ENCODE results near the gene CNTNAP2. TPM values are rescaled to one million over a fixed set of nuclear protein-coding genes. Genes with fewer than 3 reads are reported as not detected.
A peak's percentile ranks its signal among the peaks of the same experiment; 100 is the strongest.

Gene CNTNAP2
- total and polyA plus RNA-seq, 8 donors: 0.94 to 42.5 (median 38.6) TPM

DNA sequence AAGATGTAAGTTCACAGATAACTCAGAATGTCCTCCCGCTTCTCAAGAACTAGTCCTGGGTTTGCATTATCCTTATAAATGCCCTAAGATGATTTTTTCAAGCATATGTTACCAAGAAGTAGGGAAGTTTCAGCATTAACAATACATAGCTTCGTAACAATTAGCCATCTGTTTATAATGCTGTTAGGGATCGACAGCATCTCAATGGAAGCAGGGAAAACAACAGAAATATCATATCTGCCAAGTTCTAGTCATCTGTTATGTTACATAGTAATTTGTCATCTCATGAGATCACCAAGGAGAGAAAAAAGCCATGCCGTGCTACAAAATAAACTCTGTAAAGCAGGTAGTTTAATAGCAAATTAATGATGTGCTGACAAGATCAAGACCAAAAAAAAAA, 1742.4 kb downstream of the CNTNAP2 start:
- ATAC-seq (no peak), DNase-seq (no peak)
- intact Hi-C loops (cut with DNase I): no loop called here
- Histone ChIP-seq H3K4me3 (no peak overlapping the region), H3K27ac (no peak overlapping the region), H3K27me3 (no peaks in the 10 kb centered on the region), H3K4me1 (no peaks in the 10 kb centered on the region), H3K9me3 (peaks cover 0 to under 1% of the 10 kb centered on the region in 2 donors), H3K36me3 (no peaks in the 10 kb centered on the region)
- TF ChIP-seq, protein P1, sequence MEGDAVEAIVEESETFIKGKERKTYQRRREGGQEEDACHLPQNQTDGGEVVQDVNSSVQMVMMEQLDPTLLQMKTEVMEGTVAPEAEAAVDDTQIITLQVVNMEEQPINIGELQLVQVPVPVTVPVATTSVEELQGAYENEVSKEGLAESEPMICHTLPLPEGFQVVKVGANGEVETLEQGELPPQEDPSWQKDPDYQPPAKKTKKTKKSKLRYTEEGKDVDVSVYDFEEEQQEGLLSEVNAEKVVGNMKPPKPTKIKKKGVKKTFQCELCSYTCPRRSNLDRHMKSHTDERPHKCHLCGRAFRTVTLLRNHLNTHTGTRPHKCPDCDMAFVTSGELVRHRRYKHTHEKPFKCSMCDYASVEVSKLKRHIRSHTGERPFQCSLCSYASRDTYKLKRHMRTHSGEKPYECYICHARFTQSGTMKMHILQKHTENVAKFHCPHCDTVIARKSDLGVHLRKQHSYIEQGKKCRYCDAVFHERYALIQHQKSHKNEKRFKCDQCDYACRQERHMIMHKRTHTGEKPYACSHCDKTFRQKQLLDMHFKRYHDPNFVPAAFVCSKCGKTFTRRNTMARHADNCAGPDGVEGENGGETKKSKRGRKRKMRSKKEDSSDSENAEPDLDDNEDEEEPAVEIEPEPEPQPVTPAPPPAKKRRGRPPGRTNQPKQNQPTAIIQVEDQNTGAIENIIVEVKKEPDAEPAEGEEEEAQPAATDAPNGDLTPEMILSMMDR (IDR thresholded peaks at IDR 0.05): no peak

DNA sequence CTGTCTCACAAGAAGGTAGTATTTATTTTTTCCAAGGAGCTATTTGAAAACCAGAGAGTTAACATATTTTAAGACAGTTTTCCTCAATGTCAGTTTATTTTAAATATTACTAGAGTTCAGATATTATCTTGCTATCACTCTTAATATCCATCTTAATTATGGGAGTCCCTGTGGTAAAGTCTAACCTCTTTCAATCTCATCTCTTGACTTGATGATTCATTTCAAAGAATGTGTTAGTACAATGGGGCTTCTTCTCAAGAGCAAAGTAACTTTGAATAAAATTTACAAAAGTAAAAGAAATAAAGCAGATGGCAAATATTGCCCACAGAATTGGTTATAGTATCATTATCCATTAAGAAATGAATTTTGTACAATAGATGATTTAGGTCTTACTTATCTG, 1742.9 kb downstream of the CNTNAP2 start:
- ATAC-seq: no peak
- intact Hi-C loops (cut with DNase I): no loop called here
- DNase-seq: no peak

DNA sequence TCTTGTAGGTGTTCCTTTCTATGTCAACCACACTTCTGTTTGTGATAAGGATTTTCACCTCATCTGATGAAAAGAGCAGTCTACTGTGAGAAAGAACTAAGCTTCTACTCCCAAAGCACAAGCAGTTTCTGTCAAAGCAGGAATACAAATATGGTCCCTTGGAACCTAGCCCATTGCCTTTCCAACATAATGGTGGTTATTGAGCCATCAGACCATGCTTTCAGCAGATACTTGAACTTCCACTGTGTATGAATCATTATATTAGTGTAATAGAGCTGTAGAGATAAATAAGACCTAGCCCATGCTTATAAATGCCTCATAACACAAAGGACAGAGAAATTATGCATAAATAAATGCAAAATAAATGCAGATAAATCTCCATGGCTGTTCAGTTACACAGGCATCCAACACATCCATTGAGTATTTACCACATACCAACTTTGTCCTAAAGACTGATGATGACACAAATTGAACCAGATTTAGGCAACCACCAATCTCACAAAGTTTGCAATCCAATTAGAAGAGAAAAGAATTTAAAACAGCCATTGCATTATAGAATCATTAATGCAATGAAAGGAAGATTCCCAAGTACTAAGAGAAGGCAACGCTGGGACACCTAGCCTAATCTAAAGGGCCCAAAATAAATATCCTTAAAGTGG, 1744.6 kb downstream of the CNTNAP2 start:
- no peaks in the 10 kb centered on the region for H3K4me1 ChIP-seq
- intact Hi-C loops (cut with DNase I): no loop called here
- H3K27me3 ChIP-seq: no peaks in the 10 kb centered on the region
- H3K4me3 ChIP-seq: no peak overlapping the region
- no peak overlapping the region for H3K27ac ChIP-seq
- H3K9me3 ChIP-seq: peaks cover 0 to 3% of the 10 kb centered on the region in 2 donors
- ATAC-seq: peak; percentile 32
- no peak for DNase-seq
- TF ChIP-seq, protein P1 (IDR thresholded peaks at IDR 0.05): no peak
- H3K36me3 ChIP-seq: no peaks in the 10 kb centered on the region

More for the DNA sequence above, 1742.9 kb downstream of the CNTNAP2 start:
- Histone ChIP-seq H3K27me3 (no peaks in the 10 kb centered on the region), H3K9me3 (peaks cover 0 to 3% of the 10 kb centered on the region in 2 donors), H3K4me3 (no peak overlapping the region), H3K36me3 (no peaks in the 10 kb centered on the region), H3K27ac (no peak overlapping the region), H3K4me1 (no peaks in the 10 kb centered on the region)
- TF ChIP-seq, protein P1 (IDR thresholded peaks at IDR 0.05): no peak

DNA sequence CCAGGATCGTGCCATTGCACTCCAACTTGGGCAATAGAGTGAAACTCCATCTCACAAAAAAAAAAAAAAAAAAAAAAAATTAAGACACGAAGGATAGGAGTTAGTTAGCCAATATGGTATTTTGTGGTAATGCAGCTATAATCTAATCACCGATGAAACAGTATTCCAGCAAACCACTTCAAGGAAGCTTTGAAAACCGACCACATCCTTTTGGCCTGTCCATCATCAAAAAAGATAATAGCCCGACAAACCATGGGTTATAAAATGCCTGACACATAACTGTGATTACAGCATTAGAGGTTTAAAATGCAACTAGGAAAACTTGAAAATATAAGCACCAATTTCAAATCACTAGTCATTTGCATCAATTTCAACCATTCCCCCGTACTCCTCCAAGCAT, 1745.3 kb downstream of the CNTNAP2 start:
- Histone ChIP-seq H3K4me1 (no peaks in the 10 kb centered on the region), H3K4me3 (no peak overlapping the region), H3K27ac (no peak overlapping the region), H3K27me3 (no peaks in the 10 kb centered on the region), H3K9me3 (peaks cover 0 to 3% of the 10 kb centered on the region in 2 donors), H3K36me3 (no peaks in the 10 kb centered on the region)
- DNase-seq (no peak), ATAC-seq (no peak)
- intact Hi-C loops (cut with DNase I): no loop called here
- TF ChIP-seq, protein P1 (IDR thresholded peaks at IDR 0.05): no peak

DNA sequence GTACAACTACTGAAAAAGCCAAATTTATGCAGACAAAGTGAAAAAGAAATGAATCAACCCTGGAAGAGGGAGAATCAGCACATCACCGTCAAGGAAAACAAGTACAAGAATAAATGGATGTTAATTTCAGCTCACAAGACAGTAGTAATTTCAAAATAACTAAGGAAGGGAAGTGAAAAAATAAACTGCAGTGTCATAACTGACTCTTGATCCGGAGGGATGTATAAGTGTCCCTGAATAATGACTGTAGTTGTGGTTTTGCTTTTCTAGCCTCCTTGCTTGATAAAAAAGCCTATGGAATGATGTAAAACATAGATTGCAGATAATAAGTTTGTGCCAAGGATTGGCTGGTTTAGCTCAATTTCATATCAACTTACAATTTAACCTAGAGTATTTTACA, 1752.9 kb downstream of the CNTNAP2 start:
- no peak overlapping the region for H3K27ac ChIP-seq
- peaks cover 0 to 4% of the 10 kb centered on the region in 2 donors for H3K9me3 ChIP-seq
- H3K4me1 ChIP-seq: no peaks in the 10 kb centered on the region
- H3K27me3 ChIP-seq: no peaks in the 10 kb centered on the region
- ATAC-seq: no peak
- H3K4me3 ChIP-seq: no peak overlapping the region
- TF ChIP-seq, protein P1 (IDR thresholded peaks at IDR 0.05): no peak
- no peaks in the 10 kb centered on the region for H3K36me3 ChIP-seq
- DNase-seq: no peak
- intact Hi-C loops (cut with DNase I): no loop called here

All from left lung (tissue), 10 donors.